H9 (cell line): ENCODE results near the gene OR6B3. TPM values are rescaled to one million over a fixed set of nuclear protein-coding genes. Genes with fewer than 3 reads are reported as not detected.

Source experiments
- DNase-seq: peaks from one replicate; pipeline ENCODE4 v3.0.0-alpha.2; 2017
- H2AFZ ChIP-seq: one replicate; pipeline ENCODE4 v1.6.1; 2013; ENCODE audit warnings: mild to moderate bottlenecking, low read length, control low read depth, moderate library complexity
- H2AK5ac ChIP-seq: 2 replicates; pipeline ENCODE4 v1.6.1; 2013; ENCODE audit warnings: low read length, control low read depth, mixed read lengths; ENCODE audit not compliant: insufficient read length
- H2BK120ac ChIP-seq: one replicate; pipeline ENCODE4 v1.6.1; 2013; ENCODE audit warnings: low read depth, mild to moderate bottlenecking, low read length, control low read depth, inconsistent platforms; ENCODE audit not compliant: poor library complexity, severe bottlenecking
- H2BK12ac ChIP-seq: 2 replicates; pipeline ENCODE4 v1.6.1; 2013; ENCODE audit warnings: low read length, control low read depth, mixed read lengths, low read depth; ENCODE audit not compliant: insufficient read length
- H2BK15ac ChIP-seq: 2 replicates; pipeline ENCODE4 v1.6.1; 2013; ENCODE audit warnings: low read depth, low read length, control low read depth
- H2BK20ac ChIP-seq: one replicate; pipeline ENCODE4 v1.6.1; 2013; ENCODE audit warnings: low read depth, mild to moderate bottlenecking, low read length, control low read depth, inconsistent platforms; ENCODE audit not compliant: poor library complexity, severe bottlenecking
- H2BK5ac ChIP-seq: 2 replicates; pipeline ENCODE4 v1.6.1; 2013; ENCODE audit warnings: low read length, control low read depth, mixed read lengths; ENCODE audit not compliant: insufficient read length
- H3K14ac ChIP-seq: 2 replicates; pipeline ENCODE4 v1.6.1; 2013; ENCODE audit warnings: low read length, control low read depth; ENCODE audit not compliant: insufficient read depth
- H3K18ac ChIP-seq: 2 replicates; pipeline ENCODE4 v1.6.1; 2013; ENCODE audit warnings: low read depth, mild to moderate bottlenecking, mixed read lengths, low read length, control low read depth; ENCODE audit not compliant: insufficient read length
- H3K23ac ChIP-seq: 2 replicates; pipeline ENCODE4 v1.6.1; 2013; ENCODE audit warnings: low read length, control low read depth, mixed read lengths, low read depth; ENCODE audit not compliant: insufficient read length
- H3K23me2 ChIP-seq: 2 replicates; pipeline ENCODE4 v1.6.1; 2013; ENCODE audit warnings: low read depth, mild to moderate bottlenecking, mixed read lengths, low read length, control low read depth; ENCODE audit not compliant: insufficient read length, poor library complexity, severe bottlenecking
- H3K27ac ChIP-seq: 2 replicates; pipeline ENCODE4 v1.5.1; 2013; ENCODE audit warnings: low read length, control low read depth, mixed read lengths, low read depth; ENCODE audit not compliant: insufficient read length
- H3K27me3 ChIP-seq: 2 replicates; pipeline ENCODE4 v1.6.1; 2013; ENCODE audit warnings: low read length, control low read depth, inconsistent platforms; ENCODE audit not compliant: insufficient read depth
- H3K4ac ChIP-seq: 2 replicates; pipeline ENCODE4 v1.6.1; 2013; ENCODE audit warnings: low read depth, mild to moderate bottlenecking, control low read depth, inconsistent platforms, low read length, moderate library complexity
- H3K4me1 ChIP-seq: 2 replicates; pipeline ENCODE4 v1.6.1; 2013; ENCODE audit warnings: low read length, control low read depth, inconsistent platforms; ENCODE audit not compliant: insufficient read depth
- H3K4me2 ChIP-seq: 2 replicates; pipeline ENCODE4 v1.6.1; 2013; ENCODE audit warnings: low read length, control low read depth, mixed read lengths; ENCODE audit not compliant: insufficient read length, insufficient read depth
- H3K56ac ChIP-seq: 2 replicates; pipeline ENCODE4 v1.6.1; 2013; ENCODE audit warnings: low read depth, mild to moderate bottlenecking, mixed read lengths, low read length, control low read depth; ENCODE audit not compliant: insufficient read length
- H3K79me1 ChIP-seq: 2 replicates; pipeline ENCODE4 v1.6.1; 2013; ENCODE audit warnings: low read depth, mild to moderate bottlenecking, moderate library complexity, low read length, control low read depth, inconsistent platforms; ENCODE audit not compliant: insufficient read depth, poor library complexity, severe bottlenecking
- H3K79me2 ChIP-seq: 2 replicates; pipeline ENCODE4 v1.6.1; 2013; ENCODE audit warnings: low read length, control low read depth, inconsistent platforms; ENCODE audit not compliant: insufficient read depth
- H3K9ac ChIP-seq: 2 replicates; pipeline ENCODE4 v1.6.1; 2013; ENCODE audit warnings: low read length, control low read depth, mixed read lengths; ENCODE audit not compliant: insufficient read length; ENCODE audit errors: extremely low read depth
- H3K9me3 ChIP-seq: one replicate; pipeline ENCODE4 v1.6.1; 2013; ENCODE audit warnings: low read depth, low read length, inconsistent platforms; ENCODE audit not compliant: control insufficient read depth
- H3T11ph ChIP-seq: one replicate; pipeline ENCODE4 v1.6.1; 2013; ENCODE audit warnings: mild to moderate bottlenecking, low read length, control low read depth, inconsistent platforms
- H4K20me1 ChIP-seq: one replicate; pipeline ENCODE4 v1.6.1; 2013; ENCODE audit not compliant: control insufficient read depth, insufficient read length, insufficient read depth
- H4K5ac ChIP-seq: 2 replicates; pipeline ENCODE4 v1.6.1; 2013; ENCODE audit warnings: low read depth, mild to moderate bottlenecking, mixed read lengths, low read length, control low read depth; ENCODE audit not compliant: insufficient read length
- H4K8ac ChIP-seq: replicated peaks from 2 replicates; pipeline ENCODE4 v1.6.1; 2013; ENCODE audit warnings: low read length, control low read depth, mixed read lengths, low read depth; ENCODE audit not compliant: insufficient read length
- H4K91ac ChIP-seq: 2 replicates; pipeline ENCODE4 v1.6.1; 2013; ENCODE audit warnings: low read depth, mild to moderate bottlenecking, moderate library complexity, mixed read lengths, low read length, control low read depth; ENCODE audit not compliant: insufficient read length
- H3K27ac Mint-ChIP-seq, 3 experiments: 2 replicates in 2 of 3; 3 replicates in 1 of 3; pipeline ENCODE4 v1.8.0; 2020 to 2021; ENCODE audit warnings: mixed read lengths in 3 of 3, mild to moderate bottlenecking in 1 of 3, moderate library complexity in 1 of 3
- H3K27me3 Mint-ChIP-seq: 2 replicates; pipeline ENCODE4 v1.8.0; 2021; ENCODE audit warnings: low read depth, mild to moderate bottlenecking, moderate library complexity, mixed read lengths
- H3K36me3 Mint-ChIP-seq, 3 experiments: 2 replicates in 2 of 3; 3 replicates in 1 of 3; pipeline ENCODE4 v1.8.0; 2020 to 2021; ENCODE audit warnings: low read depth in 3 of 3, mixed read lengths in 3 of 3; ENCODE audit not compliant: insufficient read depth in 1 of 3
- H3K4me1 Mint-ChIP-seq, 2 experiments: 2 replicates each; pipeline ENCODE4 v1.8.0; 2020; ENCODE audit warnings: mixed read lengths in 2 of 2
- H3K4me3 Mint-ChIP-seq, 2 experiments: 2 replicates in 1 of 2; 3 replicates in 1 of 2; pipeline ENCODE4 v1.8.0; 2020 to 2021; ENCODE audit warnings: mild to moderate bottlenecking in 2 of 2, mixed read lengths in 2 of 2, moderate library complexity in 1 of 2
- H3K9me3 Mint-ChIP-seq, 2 experiments: 2 replicates in 1 of 2; 3 replicates in 1 of 2; pipeline ENCODE4 v1.8.0; 2020; ENCODE audit warnings: mild to moderate bottlenecking in 2 of 2, mixed read lengths in 2 of 2, moderate library complexity in 1 of 2
- total RNA-seq: library from RNA; stranded (reverse); gene quantifications from 2 replicates; pipeline ENCODE4 v1.2.1, GENCODE V29; 2021
- TF ChIP-seq, protein P1 (sequence below): fragments of 200-600 bp; sonication (generic); conservative IDR thresholded peaks from 3 replicates; pipeline ENCODE4 v1.8.0; 2021; ENCODE audit warnings: antibody characterized with exemption, mild to moderate bottlenecking

OR6B3 gene
- total RNA-seq, 1 experiment from 2014 or later, result not detected

- Histone ChIP-seq H4K8ac (no peak overlapping the region), H3K4me1 (no peaks in the 10 kb centered on the region), H4K5ac (no peak overlapping the region), H3K14ac (no peak overlapping the region), H2BK120ac (no peak overlapping the region), H2AK5ac (no peak overlapping the region), H3K9ac (no peak overlapping the region), H4K20me1 (no peaks in the 10 kb centered on the region), H3K23me2 (no peaks in the 10 kb centered on the region), H4K91ac (no peak overlapping the region), H3K4ac (no peak overlapping the region), H3K79me2 (no peaks in the 10 kb centered on the region), H3T11ph (no peak overlapping the region), H2BK20ac (no peak overlapping the region), H3K4me2 (no peak overlapping the region), H2AFZ (no peak overlapping the region), H3K18ac (no peak overlapping the region), H2BK5ac (no peak overlapping the region), H3K23ac (no peak overlapping the region), H2BK15ac (no peak overlapping the region), H2BK12ac (no peak overlapping the region), H3K27ac (no peak overlapping the region), H3K79me1 (no peaks in the 10 kb centered on the region), H3K9me3 (no peaks in the 10 kb centered on the region), H3K56ac (no peak overlapping the region), H3K27me3 (no peaks in the 10 kb centered on the region)
- Mint-ChIP-seq H3K9me3 (no peaks in the 10 kb centered on the region), H3K36me3 (no peaks in the 10 kb centered on the region), H3K4me1 (0 out of 4 replicates have a peak, but pooled peaks cover 0 to 2% of the 10 kb centered on the region in 2 experiments), H3K4me3 (no peak overlapping the region), H3K27ac (no peak overlapping the region), H3K27me3 (peaks cover 42% of the 10 kb centered on the region)
- DNase-seq, result no peak
- TF ChIP-seq, protein P1, sequence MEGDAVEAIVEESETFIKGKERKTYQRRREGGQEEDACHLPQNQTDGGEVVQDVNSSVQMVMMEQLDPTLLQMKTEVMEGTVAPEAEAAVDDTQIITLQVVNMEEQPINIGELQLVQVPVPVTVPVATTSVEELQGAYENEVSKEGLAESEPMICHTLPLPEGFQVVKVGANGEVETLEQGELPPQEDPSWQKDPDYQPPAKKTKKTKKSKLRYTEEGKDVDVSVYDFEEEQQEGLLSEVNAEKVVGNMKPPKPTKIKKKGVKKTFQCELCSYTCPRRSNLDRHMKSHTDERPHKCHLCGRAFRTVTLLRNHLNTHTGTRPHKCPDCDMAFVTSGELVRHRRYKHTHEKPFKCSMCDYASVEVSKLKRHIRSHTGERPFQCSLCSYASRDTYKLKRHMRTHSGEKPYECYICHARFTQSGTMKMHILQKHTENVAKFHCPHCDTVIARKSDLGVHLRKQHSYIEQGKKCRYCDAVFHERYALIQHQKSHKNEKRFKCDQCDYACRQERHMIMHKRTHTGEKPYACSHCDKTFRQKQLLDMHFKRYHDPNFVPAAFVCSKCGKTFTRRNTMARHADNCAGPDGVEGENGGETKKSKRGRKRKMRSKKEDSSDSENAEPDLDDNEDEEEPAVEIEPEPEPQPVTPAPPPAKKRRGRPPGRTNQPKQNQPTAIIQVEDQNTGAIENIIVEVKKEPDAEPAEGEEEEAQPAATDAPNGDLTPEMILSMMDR, result no peak
Measured at GRCh38 chr2:240037358-240037757, 16.0 kb downstream of the OR6B3 start.
